Uterus (tissue), 2 donors: ENCODE data around the gene EGR1.

ENCODE experiments used
- CTCF ChIP-seq, 4 experiments: fragments of 200-600 bp in 2 of 4; fragments of 450-650 bp in 2 of 4; sonication (generic) in 2 of 4; IDR thresholded peaks; one replicate each; pipeline ENCODE4 v1.5.1; 2016 to 2019; ENCODE audit warnings: antibody characterized with exemption in 4 of 4, mild to moderate bottlenecking in 2 of 4, moderate library complexity in 1 of 4
- POLR2A ChIP-seq, 2 donors: fragments of 450-650 bp; IDR thresholded peaks; one replicate each; pipeline ENCODE4 v1.6.1; 2016; ENCODE audit warnings: antibody characterized with exemption in 2 of 2, mild to moderate bottlenecking in 1 of 2, moderate library complexity in 1 of 2

- TF ChIP-seq CTCF (IDR thresholded peaks at IDR 0.05): no peak
- no peak for TF ChIP-seq POLR2A (IDR thresholded peaks at IDR 0.05)
Measured at GRCh38 chr5:138490648-138491283, 25.5 kb downstream of the EGR1 start.
